H9 (cell line): ENCODE measurements around the gene SMURF1. TPM values are rescaled to one million over a fixed set of nuclear protein-coding genes. Genes with fewer than 3 reads are reported as not detected.
A peak's percentile ranks its signal among the peaks of the same experiment; 100 is the strongest.

ENCODE experiments used
- DNase-seq: peaks from one replicate; pipeline ENCODE4 v3.0.0-alpha.2; 2017
- H2AFZ ChIP-seq: one replicate; pipeline ENCODE4 v1.6.1; 2013; ENCODE audit warnings: mild to moderate bottlenecking, low read length, control low read depth, moderate library complexity
- H2AK5ac ChIP-seq: 2 replicates; pipeline ENCODE4 v1.6.1; 2013; ENCODE audit warnings: low read length, control low read depth, mixed read lengths; ENCODE audit not compliant: insufficient read length
- H2BK120ac ChIP-seq: one replicate; pipeline ENCODE4 v1.6.1; 2013; ENCODE audit warnings: low read depth, mild to moderate bottlenecking, low read length, control low read depth, inconsistent platforms; ENCODE audit not compliant: poor library complexity, severe bottlenecking
- H2BK12ac ChIP-seq: 2 replicates; pipeline ENCODE4 v1.6.1; 2013; ENCODE audit warnings: low read length, control low read depth, mixed read lengths, low read depth; ENCODE audit not compliant: insufficient read length
- H2BK15ac ChIP-seq: 2 replicates; pipeline ENCODE4 v1.6.1; 2013; ENCODE audit warnings: low read depth, low read length, control low read depth
- H2BK20ac ChIP-seq: one replicate; pipeline ENCODE4 v1.6.1; 2013; ENCODE audit warnings: low read depth, mild to moderate bottlenecking, low read length, control low read depth, inconsistent platforms; ENCODE audit not compliant: poor library complexity, severe bottlenecking
- H2BK5ac ChIP-seq: 2 replicates; pipeline ENCODE4 v1.6.1; 2013; ENCODE audit warnings: low read length, control low read depth, mixed read lengths; ENCODE audit not compliant: insufficient read length
- H3K14ac ChIP-seq: 2 replicates; pipeline ENCODE4 v1.6.1; 2013; ENCODE audit warnings: low read length, control low read depth; ENCODE audit not compliant: insufficient read depth
- H3K18ac ChIP-seq: 2 replicates; pipeline ENCODE4 v1.6.1; 2013; ENCODE audit warnings: low read depth, mild to moderate bottlenecking, mixed read lengths, low read length, control low read depth; ENCODE audit not compliant: insufficient read length
- H3K23ac ChIP-seq: 2 replicates; pipeline ENCODE4 v1.6.1; 2013; ENCODE audit warnings: low read length, control low read depth, mixed read lengths, low read depth; ENCODE audit not compliant: insufficient read length
- H3K23me2 ChIP-seq: 2 replicates; pipeline ENCODE4 v1.6.1; 2013; ENCODE audit warnings: low read depth, mild to moderate bottlenecking, mixed read lengths, low read length, control low read depth; ENCODE audit not compliant: insufficient read length, poor library complexity, severe bottlenecking
- H3K27ac ChIP-seq: 2 replicates; pipeline ENCODE4 v1.5.1; 2013; ENCODE audit warnings: low read length, control low read depth, mixed read lengths, low read depth; ENCODE audit not compliant: insufficient read length
- H3K27me3 ChIP-seq: 2 replicates; pipeline ENCODE4 v1.6.1; 2013; ENCODE audit warnings: low read length, control low read depth, inconsistent platforms; ENCODE audit not compliant: insufficient read depth
- H3K4ac ChIP-seq: 2 replicates; pipeline ENCODE4 v1.6.1; 2013; ENCODE audit warnings: low read depth, mild to moderate bottlenecking, control low read depth, inconsistent platforms, low read length, moderate library complexity
- H3K4me1 ChIP-seq: 2 replicates; pipeline ENCODE4 v1.6.1; 2013; ENCODE audit warnings: low read length, control low read depth, inconsistent platforms; ENCODE audit not compliant: insufficient read depth
- H3K4me2 ChIP-seq: 2 replicates; pipeline ENCODE4 v1.6.1; 2013; ENCODE audit warnings: low read length, control low read depth, mixed read lengths; ENCODE audit not compliant: insufficient read length, insufficient read depth
- H3K56ac ChIP-seq: 2 replicates; pipeline ENCODE4 v1.6.1; 2013; ENCODE audit warnings: low read depth, mild to moderate bottlenecking, mixed read lengths, low read length, control low read depth; ENCODE audit not compliant: insufficient read length
- H3K79me1 ChIP-seq: 2 replicates; pipeline ENCODE4 v1.6.1; 2013; ENCODE audit warnings: low read depth, mild to moderate bottlenecking, moderate library complexity, low read length, control low read depth, inconsistent platforms; ENCODE audit not compliant: insufficient read depth, poor library complexity, severe bottlenecking
- H3K79me2 ChIP-seq: 2 replicates; pipeline ENCODE4 v1.6.1; 2013; ENCODE audit warnings: low read length, control low read depth, inconsistent platforms; ENCODE audit not compliant: insufficient read depth
- H3K9ac ChIP-seq: 2 replicates; pipeline ENCODE4 v1.6.1; 2013; ENCODE audit warnings: low read length, control low read depth, mixed read lengths; ENCODE audit not compliant: insufficient read length; ENCODE audit errors: extremely low read depth
- H3K9me3 ChIP-seq: one replicate; pipeline ENCODE4 v1.6.1; 2013; ENCODE audit warnings: low read depth, low read length, inconsistent platforms; ENCODE audit not compliant: control insufficient read depth
- H3T11ph ChIP-seq: one replicate; pipeline ENCODE4 v1.6.1; 2013; ENCODE audit warnings: mild to moderate bottlenecking, low read length, control low read depth, inconsistent platforms
- H4K20me1 ChIP-seq: one replicate; pipeline ENCODE4 v1.6.1; 2013; ENCODE audit not compliant: control insufficient read depth, insufficient read length, insufficient read depth
- H4K5ac ChIP-seq: 2 replicates; pipeline ENCODE4 v1.6.1; 2013; ENCODE audit warnings: low read depth, mild to moderate bottlenecking, mixed read lengths, low read length, control low read depth; ENCODE audit not compliant: insufficient read length
- H4K8ac ChIP-seq: replicated peaks from 2 replicates; pipeline ENCODE4 v1.6.1; 2013; ENCODE audit warnings: low read length, control low read depth, mixed read lengths, low read depth; ENCODE audit not compliant: insufficient read length
- H4K91ac ChIP-seq: 2 replicates; pipeline ENCODE4 v1.6.1; 2013; ENCODE audit warnings: low read depth, mild to moderate bottlenecking, moderate library complexity, mixed read lengths, low read length, control low read depth; ENCODE audit not compliant: insufficient read length
- H3K27ac Mint-ChIP-seq, 3 experiments: 2 replicates in 2 of 3; 3 replicates in 1 of 3; pipeline ENCODE4 v1.8.0; 2020 to 2021; ENCODE audit warnings: mixed read lengths in 3 of 3, mild to moderate bottlenecking in 1 of 3, moderate library complexity in 1 of 3
- H3K27me3 Mint-ChIP-seq: 2 replicates; pipeline ENCODE4 v1.8.0; 2021; ENCODE audit warnings: low read depth, mild to moderate bottlenecking, moderate library complexity, mixed read lengths
- H3K36me3 Mint-ChIP-seq, 3 experiments: 2 replicates in 2 of 3; 3 replicates in 1 of 3; pipeline ENCODE4 v1.8.0; 2020 to 2021; ENCODE audit warnings: low read depth in 3 of 3, mixed read lengths in 3 of 3; ENCODE audit not compliant: insufficient read depth in 1 of 3
- H3K4me1 Mint-ChIP-seq, 2 experiments: 2 replicates each; pipeline ENCODE4 v1.8.0; 2020; ENCODE audit warnings: mixed read lengths in 2 of 2
- H3K4me3 Mint-ChIP-seq, 2 experiments: 2 replicates in 1 of 2; 3 replicates in 1 of 2; pipeline ENCODE4 v1.8.0; 2020 to 2021; ENCODE audit warnings: mild to moderate bottlenecking in 2 of 2, mixed read lengths in 2 of 2, moderate library complexity in 1 of 2
- H3K9me3 Mint-ChIP-seq, 2 experiments: 2 replicates in 1 of 2; 3 replicates in 1 of 2; pipeline ENCODE4 v1.8.0; 2020; ENCODE audit warnings: mild to moderate bottlenecking in 2 of 2, mixed read lengths in 2 of 2, moderate library complexity in 1 of 2
- WGBS: extraction: QIAGEN DNeasy Blood & Tissue Kit; methylation state at CpG from one replicate; pipeline ENCODE4 v1.1.7; 2013; ENCODE audit warnings: missing lambda C conversion rate, low lambda C conversion rate, mixed read lengths; ENCODE audit not compliant: insufficient read length; ENCODE audit errors: extremely low coverage; 5-methylcytosine and 5-hydroxymethylcytosine counted together
- total RNA-seq: library from RNA; stranded (reverse); gene quantifications from 2 replicates; pipeline ENCODE4 v1.2.1, GENCODE V29; 2021
- TF ChIP-seq, protein P1 (sequence below): fragments of 200-600 bp; sonication (generic); conservative IDR thresholded peaks from 3 replicates; pipeline ENCODE4 v1.8.0; 2021; ENCODE audit warnings: antibody characterized with exemption, mild to moderate bottlenecking

Gene SMURF1
- total RNA-seq, 1 experiment from 2014 or later: 29.4 TPM

DNA sequence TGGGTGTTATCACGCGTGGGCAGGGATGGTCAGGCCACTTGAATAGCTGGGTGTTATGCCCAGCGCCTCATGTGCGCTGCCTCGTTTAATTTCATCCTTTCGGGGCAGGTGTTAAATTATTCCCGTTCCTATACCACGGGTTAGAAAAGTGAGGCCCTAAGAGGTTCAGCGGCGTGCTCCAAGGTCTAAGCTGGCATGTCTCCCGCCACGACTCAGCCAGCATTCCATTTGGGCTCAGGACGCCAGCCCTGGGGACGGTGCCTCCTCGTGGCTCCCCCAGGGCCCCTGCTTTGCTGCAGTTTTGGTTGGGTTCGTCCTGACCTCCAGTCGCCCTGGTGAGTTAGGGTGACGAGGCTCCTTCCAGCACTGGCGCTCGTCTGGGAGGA, 141.1 kb downstream of the SMURF1 start:
- Mint-ChIP-seq H3K4me3 (no peak overlapping the region), H3K27ac (peak overlapping the region in 1 of 3 experiments; percentile 77; a peak in 1 of 7 replicates), H3K27me3 (no peaks in the 10 kb centered on the region), H3K36me3 (peaks cover 16 to 81% (median 66%) of the 10 kb centered on the region in 3 experiments; a peak in 6 of 7 replicates), H3K4me1 (no peaks in the 10 kb centered on the region), H3K9me3 (no peaks in the 10 kb centered on the region)
- H3K18ac ChIP-seq: no peak overlapping the region
- H2BK20ac ChIP-seq: no peak overlapping the region
- H3K79me2 ChIP-seq: no peaks in the 10 kb centered on the region
- H3K27me3 ChIP-seq: no peaks in the 10 kb centered on the region
- H3T11ph ChIP-seq: no peak overlapping the region
- no peak overlapping the region for H4K5ac ChIP-seq
- no peaks in the 10 kb centered on the region for H3K4me1 ChIP-seq
- H3K23me2 ChIP-seq: no peaks in the 10 kb centered on the region
- H4K91ac ChIP-seq: no peak overlapping the region
- H3K14ac ChIP-seq: no peak overlapping the region
- no peak overlapping the region for H3K9ac ChIP-seq
- H2BK5ac ChIP-seq: no peak overlapping the region
- no peak overlapping the region for H3K4ac ChIP-seq
- no peak overlapping the region for H2BK15ac ChIP-seq
- H3K9me3 ChIP-seq: no peaks in the 10 kb centered on the region
- no peaks in the 10 kb centered on the region for H4K20me1 ChIP-seq
- no peak overlapping the region for H3K4me2 ChIP-seq
- no peak overlapping the region for H2AFZ ChIP-seq
- no peak overlapping the region for H2BK12ac ChIP-seq
- WGBS: no CpG with 5 or more reads among the region's 20 CpGs
- no peak overlapping the region for H3K27ac ChIP-seq
- no peak for DNase-seq
- no peak overlapping the region for H2AK5ac ChIP-seq
- H3K56ac ChIP-seq: no peak overlapping the region
- no peaks in the 10 kb centered on the region for H3K79me1 ChIP-seq
- H3K23ac ChIP-seq: no peak overlapping the region
- no peak overlapping the region for H4K8ac ChIP-seq
- TF ChIP-seq, protein P1, sequence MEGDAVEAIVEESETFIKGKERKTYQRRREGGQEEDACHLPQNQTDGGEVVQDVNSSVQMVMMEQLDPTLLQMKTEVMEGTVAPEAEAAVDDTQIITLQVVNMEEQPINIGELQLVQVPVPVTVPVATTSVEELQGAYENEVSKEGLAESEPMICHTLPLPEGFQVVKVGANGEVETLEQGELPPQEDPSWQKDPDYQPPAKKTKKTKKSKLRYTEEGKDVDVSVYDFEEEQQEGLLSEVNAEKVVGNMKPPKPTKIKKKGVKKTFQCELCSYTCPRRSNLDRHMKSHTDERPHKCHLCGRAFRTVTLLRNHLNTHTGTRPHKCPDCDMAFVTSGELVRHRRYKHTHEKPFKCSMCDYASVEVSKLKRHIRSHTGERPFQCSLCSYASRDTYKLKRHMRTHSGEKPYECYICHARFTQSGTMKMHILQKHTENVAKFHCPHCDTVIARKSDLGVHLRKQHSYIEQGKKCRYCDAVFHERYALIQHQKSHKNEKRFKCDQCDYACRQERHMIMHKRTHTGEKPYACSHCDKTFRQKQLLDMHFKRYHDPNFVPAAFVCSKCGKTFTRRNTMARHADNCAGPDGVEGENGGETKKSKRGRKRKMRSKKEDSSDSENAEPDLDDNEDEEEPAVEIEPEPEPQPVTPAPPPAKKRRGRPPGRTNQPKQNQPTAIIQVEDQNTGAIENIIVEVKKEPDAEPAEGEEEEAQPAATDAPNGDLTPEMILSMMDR: no peak
- no peak overlapping the region for H2BK120ac ChIP-seq
